A549 (cell line): ENCODE measurements around the gene MAN1C1. TPM values are rescaled to one million over a fixed set of nuclear protein-coding genes. Genes with fewer than 3 reads are reported as not detected.

Source experiments
- ATAC-seq, 2 experiments: fragments of 200-7000 bp in 1 of 2; fragments of >200 bp in 1 of 2; cut with Nextera tagmentation in 1 of 2; cut with Tn5 transposase in 1 of 2; 3 replicates each; pipeline versions ENCODE4 v1.8.0 to v1.9.1; 2018 to 2020; ENCODE audit warnings: mild to moderate bottlenecking in 1 of 2, moderate library complexity in 1 of 2
- CTCF ChIA-PET: fragments of 300-600 bp; sonication (Branson Sonifier 250); formaldehyde crosslinking; extraction: SDS; loops from one replicate; lab custom pipeline; 2021; ENCODE audit warnings: antibody characterized with exemption, inconsistent platforms; lab: Yijun Ruan, JAX
- POLR2A ChIA-PET: fragments of 350-600 bp; formaldehyde crosslinking; extraction: SDS; loops from one replicate; lab custom pipeline; 2021; ENCODE audit warnings: antibody characterized with exemption, inconsistent platforms; lab: Yijun Ruan, JAX
- DNase-seq, 2 experiments: peaks; one replicate each; pipeline versions ENCODE4 v3.0.0 to v3.0.0-alpha.2; 2011 to 2016; ENCODE audit warnings: low read depth in 1 of 2, low spot score in 1 of 2
- FAIRE-seq: peaks from 2 replicates; lab custom pipeline; 2011; peaks lifted over from hg19 to GRCh38; lab: Jason Lieb, UNC
- H3K27ac ChIP-seq, 2 experiments: fragments of >200 bp; sonication (Bioruptor Twin); formaldehyde crosslinking; 3 replicates each; pipeline ENCODE4 v1.5.1; 2016 to 2017
- H3K4me1 ChIP-seq: fragments of >200 bp; sonication (Bioruptor Twin); formaldehyde crosslinking; 3 replicates; pipeline ENCODE4 v1.6.1; 2016
- H3K4me2 ChIP-seq: fragments of >200 bp; sonication (Bioruptor Twin); formaldehyde crosslinking; 3 replicates; pipeline ENCODE4 v1.6.1; 2016
- H3K4me3 ChIP-seq: fragments of >200 bp; sonication (Bioruptor Twin); formaldehyde crosslinking; 3 replicates; pipeline ENCODE4 v1.5.1; 2016
- H3K9me3 ChIP-seq: fragments of >200 bp; sonication (Bioruptor Twin); formaldehyde crosslinking; 3 replicates; pipeline ENCODE4 v1.6.1; 2016
- BCL3 ChIP-seq: fragments of >200 bp; sonication (Bioruptor Twin); formaldehyde crosslinking; IDR thresholded peaks from 3 replicates; pipeline ENCODE4 v1.6.1; 2016
- CBX2 ChIP-seq: fragments of 200-600 bp; sonication (generic); IDR thresholded peaks from 2 replicates; pipeline ENCODE4 v1.6.1; 2016; ENCODE audit warnings: low read depth, mild to moderate bottlenecking, borderline replicate concordance
- CEBPB ChIP-seq, 2 experiments: fragments of >200 bp in 1 of 2; sonication (Bioruptor Twin) in 1 of 2; formaldehyde crosslinking in 1 of 2; IDR thresholded peaks; 2 replicates each; pipeline ENCODE4 v1.6.1; 2012 to 2016
- CTCF ChIP-seq: fragments of >200 bp; sonication (Bioruptor Twin); formaldehyde crosslinking; IDR thresholded peaks from 3 replicates; pipeline ENCODE4 v1.5.1; 2016
- HEYL ChIP-seq: fragments of 250-450 bp; sonication (Bioruptor Pico); IDR thresholded peaks from 2 replicates; pipeline ENCODE4 v1.8.0; 2021; ENCODE audit warnings: mild to moderate bottlenecking, moderate library complexity
- HMGXB4 ChIP-seq: fragments of 250-450 bp; sonication (Bioruptor Pico); IDR thresholded peaks from 2 replicates; pipeline ENCODE4 v1.5.0; 2021; ENCODE audit warnings: mild to moderate bottlenecking, moderate library complexity, borderline replicate concordance
- KDM1A ChIP-seq: fragments of 200-600 bp; sonication (generic); IDR thresholded peaks from 2 replicates; pipeline ENCODE4 v1.6.1; 2016; ENCODE audit warnings: low read depth, mild to moderate bottlenecking
- PBX3 ChIP-seq: IDR thresholded peaks from 2 replicates; pipeline ENCODE4 v1.6.1; 2012
- PHF8 ChIP-seq: fragments of 200-600 bp; sonication (generic); IDR thresholded peaks from 2 replicates; pipeline ENCODE4 v1.6.1; 2016; ENCODE audit warnings: low read depth, mild to moderate bottlenecking, antibody characterized with exemption, moderate library complexity, borderline replicate concordance
- RNF2 ChIP-seq: fragments of 200-600 bp; sonication (generic); IDR thresholded peaks from 2 replicates; pipeline ENCODE4 v1.6.1; 2016; ENCODE audit warnings: low read depth, mild to moderate bottlenecking, antibody characterized with exemption, moderate library complexity, borderline replicate concordance
- SREBF2 ChIP-seq: fragments of 450-650 bp; IDR thresholded peaks from 2 replicates; pipeline ENCODE4 v1.6.1; 2014; ENCODE audit warnings: mild to moderate bottlenecking, moderate library complexity
- WGBS: methylation state at CpG from one replicate; pipeline ENCODE4 v1.1.6; 2017; ENCODE audit errors: missing lambda C conversion rate; 5-methylcytosine and 5-hydroxymethylcytosine counted together
- polyA plus RNA-seq, 4 experiments: library from polyadenylated mRNA; depleted of rRNA in 3 of 4; stranded (reverse); fragments of >200 nt; fragmentation: RNase III in 1 of 4; extraction: RNeasy Plus Mini Kit Qiagen cat#74134 plus additional on column Dnase treatment in 1 of 4; gene quantifications; 2 replicates in 3 of 4; 3 replicates in 1 of 4; pipeline ENCODE4 v1.2.3, GENCODE V29; 2011 to 2017

The MAN1C1 gene
- polyA plus RNA-seq, 2 of the 4 experiments (the other 2 are of a cell fraction), result 0.22 to 0.27 TPM

DNA sequence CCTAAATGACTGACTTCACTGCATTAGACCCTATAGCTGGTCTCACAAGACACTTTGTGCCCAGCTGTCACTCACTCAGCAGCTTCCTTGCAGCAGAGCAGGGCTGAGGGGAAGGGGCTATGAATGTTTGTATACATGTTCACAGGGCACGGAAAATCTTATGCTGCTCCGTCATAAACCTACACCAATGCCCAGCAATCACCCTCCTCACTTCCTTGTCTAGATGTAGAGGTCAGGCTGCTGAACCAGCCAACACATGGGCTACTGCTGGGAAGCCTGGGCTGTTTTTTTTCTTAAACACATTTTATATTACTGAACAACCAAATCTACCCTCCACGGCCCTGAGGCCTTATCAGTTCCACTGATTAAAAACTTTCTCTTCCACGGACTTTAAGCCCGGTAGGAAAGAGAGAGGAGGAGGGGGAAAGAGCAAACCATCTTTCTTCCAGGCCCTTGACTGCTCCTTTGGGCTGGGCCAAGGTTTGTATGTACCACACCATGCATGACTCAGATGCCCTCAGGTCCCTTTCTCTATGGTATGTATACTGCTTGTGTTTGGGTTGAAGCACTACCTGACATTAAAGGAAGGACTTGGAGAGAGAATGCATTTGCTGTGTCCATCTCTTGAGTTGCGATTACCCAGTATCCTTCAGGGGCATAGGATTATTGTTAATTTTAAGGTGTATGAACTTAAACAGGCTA lies 215.9 kb downstream of the MAN1C1 start:
- no peak overlapping the region for H3K4me3 ChIP-seq
- no peak overlapping the region for H3K4me2 ChIP-seq
- ATAC-seq (no peak), FAIRE-seq (no peak), DNase-seq (no peak)
- 90% methylated on average over 6 of the region's 6 CpGs for WGBS
- H3K9me3 ChIP-seq, result no peaks in the 10 kb centered on the region
- POLR2A ChIA-PET, result no interaction called here
- TF ChIP-seq SREBF2 (no peak), HMGXB4 (CRISPR knock-in tag) (no peak), KDM1A (no peak), HEYL (CRISPR knock-in tag) (no peak), PBX3 (no peak), RNF2 (no peak), BCL3 (no peak), CTCF (no peak), PHF8 (no peak)
- no peak overlapping the region for H3K27ac ChIP-seq
- H3K4me1 ChIP-seq, result no peaks in the 10 kb centered on the region
- CTCF ChIA-PET, result interaction anchor here (1.4 to 1.8 kb wide), 2 partner anchors 16 to 63 kb away, joined by 3 to 4 read pairs; no protein-coding TSS in a partner anchor

DNA sequence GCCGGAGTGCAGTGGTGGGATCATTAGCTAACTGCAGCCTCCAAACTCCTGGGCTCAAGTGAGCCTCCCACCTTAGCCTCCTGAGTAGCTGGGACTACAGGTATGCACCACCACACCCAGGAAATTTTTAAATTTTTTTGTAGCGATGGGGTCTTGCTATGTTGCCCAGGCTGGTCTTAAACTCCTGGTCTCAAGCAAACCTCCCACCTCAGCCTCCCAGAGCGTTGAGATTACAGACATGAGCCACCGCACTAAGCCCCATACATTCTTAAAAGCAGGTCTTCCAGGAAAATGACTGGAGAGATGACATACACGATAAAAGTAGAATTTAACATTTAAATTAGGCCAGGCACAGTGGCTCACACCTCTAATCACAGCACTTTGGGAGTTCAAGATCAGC lies 216.6 kb downstream of the MAN1C1 start:
- WGBS, result 97% methylated on average over 5 of the region's 5 CpGs
- CTCF ChIA-PET, result interaction anchor here (1.8 kb wide), 1 partner anchor 16 kb away, joined by 4 read pairs; no protein-coding TSS in a partner anchor

More for the DNA sequence above, 216.6 kb downstream of the MAN1C1 start:
- FAIRE-seq (no peak), DNase-seq (no peak), ATAC-seq (no peak)
- POLR2A ChIA-PET, result no interaction called here
- Histone ChIP-seq H3K4me1 (no peaks in the 10 kb centered on the region), H3K4me2 (no peak overlapping the region), H3K4me3 (no peak overlapping the region), H3K9me3 (no peaks in the 10 kb centered on the region), H3K27ac (no peak overlapping the region)
- TF ChIP-seq KDM1A, result no peak
- TF ChIP-seq CBX2, result no peak
- TF ChIP-seq CEBPB (IDR thresholded peaks at IDR 0.05), result no peak

Other genes starting within 250 kb of the MAN1C1 start
- 0.12 and 0.13 TPM in 2 replicates for gene RHCE, start 196.0 kb upstream of the MAN1C1 start, polyA plus RNA-seq (2011; rRNA removed)
- not detected in 3 replicates for gene RHCE, start 196.0 kb upstream of the MAN1C1 start, polyA plus RNA-seq (2017; fragmentation: RNase III; extraction: RNeasy Plus Mini Kit Qiagen cat#74134 plus additional on column Dnase treatment)
- 5.8 and 7.5 TPM in 2 replicates for gene MACO1, start 185.9 kb upstream of the MAN1C1 start, polyA plus RNA-seq (2011; rRNA removed)
- 5.2 to 6.3 TPM (median 6.1 TPM) in 3 replicates for gene MACO1, start 185.9 kb upstream of the MAN1C1 start, polyA plus RNA-seq (2017; fragmentation: RNase III; extraction: RNeasy Plus Mini Kit Qiagen cat#74134 plus additional on column Dnase treatment)
- 7.9 and 9.2 TPM in 2 replicates for gene LDLRAP1, start 73.2 kb upstream of the MAN1C1 start, polyA plus RNA-seq (2011; rRNA removed)
- 9.9 to 10.9 TPM (median 10.1 TPM) in 3 replicates for gene LDLRAP1, start 73.2 kb upstream of the MAN1C1 start, polyA plus RNA-seq (2017; fragmentation: RNase III; extraction: RNeasy Plus Mini Kit Qiagen cat#74134 plus additional on column Dnase treatment)
- 16.6 and 30.1 TPM in 2 replicates for gene SELENON, start 183.4 kb downstream of the MAN1C1 start, polyA plus RNA-seq (2011; rRNA removed)
- 38.8 to 41.1 TPM (median 40.0 TPM) in 3 replicates for gene SELENON, start 183.4 kb downstream of the MAN1C1 start, polyA plus RNA-seq (2017; fragmentation: RNase III; extraction: RNeasy Plus Mini Kit Qiagen cat#74134 plus additional on column Dnase treatment)
- gene MTFR1L, start 203.2 kb downstream of the MAN1C1 start, polyA plus RNA-seq (2011; rRNA removed), result 26.1 and 33.0 TPM in 2 replicates
- 24.7 to 26.1 TPM (median 25.9 TPM) in 3 replicates for gene MTFR1L, start 203.2 kb downstream of the MAN1C1 start, polyA plus RNA-seq (2017; fragmentation: RNase III; extraction: RNeasy Plus Mini Kit Qiagen cat#74134 plus additional on column Dnase treatment)
- gene AUNIP, start 242.7 kb downstream of the MAN1C1 start, polyA plus RNA-seq (2011; rRNA removed), result 6.6 and 8.4 TPM in 2 replicates
- 5.6 to 7.3 TPM (median 6.5 TPM) in 3 replicates for gene AUNIP, start 242.7 kb downstream of the MAN1C1 start, polyA plus RNA-seq (2017; fragmentation: RNase III; extraction: RNeasy Plus Mini Kit Qiagen cat#74134 plus additional on column Dnase treatment)